ENCODE measurements around the gene MTARC1.

- TF ChIP-seq CTCF (IDR thresholded peaks at IDR 0.05) (no peak), POLR2A (IDR thresholded peaks at IDR 0.05) (no peak)
Measured at GRCh38 chr1:220776254-220776653, 10.5 kb upstream of the MTARC1 start.

All from heart left ventricle (tissue), 13 donors.